Heart left ventricle (tissue), 16 donors: ENCODE results near the gene SOD1. TPM values are rescaled to one million over a fixed set of nuclear protein-coding genes. Genes with fewer than 3 reads are reported as not detected.
"Not testable (repeated sequence)": the region's sequence is repeated elsewhere in the genome, so short reads cannot be mapped to it uniquely, and the experiment has no call there.

Experiments used
- ATAC-seq, 4 donors: fragments of 200-7000 bp; cut with Tn5 transposase; one replicate each; pipeline ENCODE4 v1.9.1; 2020 to 2022; ENCODE audit warnings: moderate library complexity in 4 of 4, mild to moderate bottlenecking in 3 of 4, moderate number of reproducible peaks in 1 of 4
- DNase-seq, 5 donors: peaks; one replicate each; pipeline ENCODE4 v3.0.0-alpha.2; 2020
- H3K27ac ChIP-seq, 12 donors: fragments of 200-600 bp; sonication (generic) in 4 of 12; one replicate each; pipeline versions ENCODE4 v1.5.0 to v1.8.0; 2016 to 2022; ENCODE audit warnings: mild to moderate bottlenecking in 2 of 12
- H3K27me3 ChIP-seq, 9 donors: fragments of 200-600 bp; sonication (generic) in 2 of 9; one replicate each; pipeline versions ENCODE4 v1.5.1 to v1.8.0; 2016 to 2022; ENCODE audit warnings: mild to moderate bottlenecking in 3 of 9
- H3K36me3 ChIP-seq, 9 donors: fragments of 200-600 bp; sonication (generic) in 2 of 9; one replicate each; pipeline versions ENCODE4 v1.5.0 to v1.8.0; 2018 to 2022; ENCODE audit warnings: mild to moderate bottlenecking in 2 of 9
- H3K4me1 ChIP-seq, 12 donors: fragments of 200-600 bp; sonication (generic) in 4 of 12; one replicate each; pipeline versions ENCODE4 v1.5.0 to v1.8.0; 2016 to 2022; ENCODE audit warnings: mild to moderate bottlenecking in 3 of 12
- H3K4me3 ChIP-seq, 12 donors: fragments of 200-600 bp; sonication (generic) in 4 of 12; one replicate each; pipeline versions ENCODE4 v1.5.0 to v1.8.0; 2017 to 2022; ENCODE audit warnings: mild to moderate bottlenecking in 9 of 12, moderate library complexity in 4 of 12
- H3K9me3 ChIP-seq, 12 donors: fragments of 200-600 bp; sonication (generic) in 4 of 12; one replicate each; pipeline versions ENCODE4 v1.5.0 to v1.8.0; 2016 to 2022; ENCODE audit warnings: mild to moderate bottlenecking in 1 of 12
- POLR2A ChIP-seq, 2 donors: fragments of 450-650 bp; IDR thresholded peaks; one replicate each; pipeline ENCODE4 v1.6.1; 2017; ENCODE audit warnings: antibody characterized with exemption in 2 of 2, mild to moderate bottlenecking in 2 of 2, moderate library complexity in 2 of 2
- WGBS, 4 donors: extraction: QIAGEN DNeasy Blood & Tissue Kit in 2 of 4; methylation state at CpG; one replicate each; pipeline versions ENCODE4 v1.1.5 to v1.1.7; 2013 to 2018; 5-methylcytosine and 5-hydroxymethylcytosine counted together
- intact Hi-C, 10 donors: fragments of 100-400 bp; cut with DNase I; formaldehyde crosslinking; loops; one replicate each; pipeline versions ENCODE4 v1.11.1 to v1.14.2; 2022
- polyA plus RNA-seq, 2 donors: library from polyadenylated mRNA; stranded (reverse); fragments of 200-250 nt; gene quantifications; one replicate each; pipeline ENCODE4 v1.2.3, GENCODE V29; 2013
- total RNA-seq, 9 donors: library from RNA; depleted of rRNA in 2 of 9; stranded (reverse); fragments of >200 nt in 2 of 9; fragmentation: NEBNext Ultra II Directional in 3 of 9; extraction: Animal tissue kit (Norgen Biotek cat#: 25700) in 3 of 9; gene quantifications; one replicate each; pipeline versions ENCODE4 v1.1.0 to v1.2.4, GENCODE V29; 2016 to 2023
- TF ChIP-seq, protein P1 (sequence below), 12 donors: fragments of 200-600 bp; sonication (generic) in 4 of 12; IDR thresholded peaks; one replicate each; pipeline versions ENCODE4 v1.5.0 to v1.8.0; 2018 to 2022; ENCODE audit warnings: antibody characterized with exemption in 12 of 12, mild to moderate bottlenecking in 5 of 12
- donor health status: ischemic (EF 13 %, LVEDD 7.1; RV severe dilation, severe dysfunction).
- donor health status: healthy with polysubstance abuse.
- donor health status: DM: no; HTN: yes; CAD: no.
- donor health status: DM: no; HTN: no; CAD: no.
- donor health status: ischemic (EF 25% LVEDD 6.9; RV normal size, moderate dysfunction).
- donor health status: ischemic (EF 25% LVEDD 5.7; RV mildly dilated, moderate dysfunction).
- donor health status: healthy.
- donor health status: DM: yes; HTN: yes; CAD: no.
- donor health status: ischemic (EF 35%, LVEDD 5.7; RV mildly dilated, moderate dysfunction).
- donor health status: nonischemic (EF 11% LVEDD 7.7; RV severe dilation, severe dysfunction).
- donor health status: DM: yes; HTN: yes; CAD: no.
- donor health status: PGD.
- donor health status: ischemic (EF 29% LVEDD 5.4; RV normal size, mild dysfunction).
- donor health status: nonischemic (EF 23%, LVEDD 6.1; RV moderate dilation, normal function).

The SOD1 gene
- total and polyA plus RNA-seq, 11 donors = 348 to 644 (median 422) TPM

DNA sequence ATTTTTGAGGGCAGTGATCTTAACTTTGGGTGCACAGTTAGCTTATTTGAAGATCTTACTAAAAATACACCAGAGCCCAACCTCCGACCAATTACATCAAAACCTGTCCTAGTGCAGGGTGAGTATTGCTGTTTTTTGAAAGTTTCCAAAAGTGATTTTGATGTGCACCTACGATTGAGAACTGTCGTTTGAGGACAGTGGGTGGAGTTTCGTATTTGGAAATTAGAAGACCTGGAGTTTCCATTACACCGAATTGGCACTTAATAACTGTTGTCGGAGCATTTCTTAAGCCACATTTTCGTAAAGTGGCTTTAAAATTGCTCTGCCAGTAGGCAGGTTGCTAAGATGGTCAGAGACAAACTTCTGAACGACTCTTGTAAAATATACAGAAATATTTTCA is 1.1 kb downstream of the SOD1 start:
- TF ChIP-seq, protein P1, sequence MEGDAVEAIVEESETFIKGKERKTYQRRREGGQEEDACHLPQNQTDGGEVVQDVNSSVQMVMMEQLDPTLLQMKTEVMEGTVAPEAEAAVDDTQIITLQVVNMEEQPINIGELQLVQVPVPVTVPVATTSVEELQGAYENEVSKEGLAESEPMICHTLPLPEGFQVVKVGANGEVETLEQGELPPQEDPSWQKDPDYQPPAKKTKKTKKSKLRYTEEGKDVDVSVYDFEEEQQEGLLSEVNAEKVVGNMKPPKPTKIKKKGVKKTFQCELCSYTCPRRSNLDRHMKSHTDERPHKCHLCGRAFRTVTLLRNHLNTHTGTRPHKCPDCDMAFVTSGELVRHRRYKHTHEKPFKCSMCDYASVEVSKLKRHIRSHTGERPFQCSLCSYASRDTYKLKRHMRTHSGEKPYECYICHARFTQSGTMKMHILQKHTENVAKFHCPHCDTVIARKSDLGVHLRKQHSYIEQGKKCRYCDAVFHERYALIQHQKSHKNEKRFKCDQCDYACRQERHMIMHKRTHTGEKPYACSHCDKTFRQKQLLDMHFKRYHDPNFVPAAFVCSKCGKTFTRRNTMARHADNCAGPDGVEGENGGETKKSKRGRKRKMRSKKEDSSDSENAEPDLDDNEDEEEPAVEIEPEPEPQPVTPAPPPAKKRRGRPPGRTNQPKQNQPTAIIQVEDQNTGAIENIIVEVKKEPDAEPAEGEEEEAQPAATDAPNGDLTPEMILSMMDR (IDR thresholded peaks at IDR 0.05) = no peak
- no peak for TF ChIP-seq POLR2A (IDR thresholded peaks at IDR 0.05)
- intact Hi-C loops = loop anchor here in 1 of 10 donors (10.0 kb wide), 1 partner anchor 604 kb away; no protein-coding TSS in a partner anchor
- peak overlapping the region; percentile 81 to 98 (median 93) for H3K27ac ChIP-seq
- WGBS, 4 donors = 17 to 21% (median 19%) methylated on average over 8 of the region's 8 CpGs
- no peaks in the 10 kb centered on the region for H3K9me3 ChIP-seq
- H3K4me3 ChIP-seq = peak overlapping the region; percentile 71 to 92 (median 86)
- ATAC-seq = no peak
- no peaks in the 10 kb centered on the region for H3K27me3 ChIP-seq
- no peak for DNase-seq
- H3K4me1 ChIP-seq = peaks cover 3 to 53% (median 31%) of the 10 kb centered on the region in 12 donors
- H3K36me3 ChIP-seq = peaks cover 0 to 34% (median 23%) of the 10 kb centered on the region in 9 donors

DNA sequence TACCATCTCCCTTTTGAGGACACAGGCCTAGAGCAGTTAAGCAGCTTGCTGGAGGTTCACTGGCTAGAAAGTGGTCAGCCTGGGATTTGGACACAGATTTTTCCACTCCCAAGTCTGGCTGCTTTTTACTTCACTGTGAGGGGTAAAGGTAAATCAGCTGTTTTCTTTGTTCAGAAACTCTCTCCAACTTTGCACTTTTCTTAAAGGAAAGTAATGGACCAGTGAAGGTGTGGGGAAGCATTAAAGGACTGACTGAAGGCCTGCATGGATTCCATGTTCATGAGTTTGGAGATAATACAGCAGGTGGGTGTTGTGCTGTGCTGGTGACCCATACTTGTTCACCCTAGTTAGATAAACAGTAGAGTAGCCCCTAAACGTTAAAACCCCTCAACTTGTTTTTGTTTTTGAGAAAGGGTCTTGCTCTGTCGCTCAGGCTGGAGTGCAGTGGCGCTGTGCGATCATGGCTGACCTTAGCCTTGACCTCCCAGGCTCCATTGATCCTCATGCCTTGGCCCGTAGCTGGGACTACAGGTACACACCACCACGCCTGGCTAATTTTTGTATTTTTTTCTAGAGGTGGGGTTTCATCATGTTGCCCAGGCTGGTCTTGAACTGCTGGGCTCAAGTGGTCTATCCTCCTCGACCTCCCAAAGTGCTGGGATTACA is 4.2 kb downstream of the SOD1 start:
- ATAC-seq = no peak
- no peak for TF ChIP-seq POLR2A (IDR thresholded peaks at IDR 0.05)
- TF ChIP-seq, protein P1 (IDR thresholded peaks at IDR 0.05) = no peak
- H3K36me3 ChIP-seq = peaks cover 0 to 64% (median 50%) of the 10 kb centered on the region in 9 donors

DNA sequence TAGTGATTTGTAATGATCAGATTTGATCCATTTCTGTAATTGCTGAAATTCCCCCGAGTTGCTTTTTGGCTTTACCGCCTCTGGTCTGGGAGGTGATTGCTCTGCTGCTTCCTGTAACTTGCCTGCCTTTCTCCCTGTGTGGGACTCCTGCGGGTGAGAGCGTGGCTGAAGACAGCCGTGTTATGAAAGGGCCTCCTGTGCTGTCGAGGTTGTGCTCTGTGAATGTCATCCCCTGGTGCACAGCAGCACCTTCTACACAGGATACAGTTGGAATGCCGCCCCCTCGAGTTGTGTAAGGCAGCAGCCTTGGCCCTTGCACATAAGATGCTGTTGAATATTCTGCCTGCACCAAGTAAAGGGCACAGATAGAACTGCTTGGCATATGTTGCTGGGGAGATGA is 5.9 kb downstream of the SOD1 start:
- peak overlapping the region in 1 of 12 donors; percentile 7 for H3K27ac ChIP-seq
- no peaks in the 10 kb centered on the region for H3K9me3 ChIP-seq
- H3K4me3 ChIP-seq = no peak overlapping the region
- no peaks in the 10 kb centered on the region for H3K27me3 ChIP-seq
- TF ChIP-seq, protein P1 (IDR thresholded peaks at IDR 0.05) = no peak
- TF ChIP-seq POLR2A (IDR thresholded peaks at IDR 0.05) = no peak
- peak in 3 of 4 donors; percentile 26 to 37 (median 35) for ATAC-seq
- intact Hi-C loops = loop anchor here in 1 of 10 donors (10.0 kb wide), 1 partner anchor 599 kb away; no protein-coding TSS in a partner anchor
- peaks cover 3 to 72% (median 30%) of the 10 kb centered on the region in 12 donors for H3K4me1 ChIP-seq
- WGBS, 4 donors = 61 to 69% (median 66%) methylated on average over 8 of the region's 8 CpGs
- DNase-seq = no peak
- H3K36me3 ChIP-seq = peaks cover 0 to 81% (median 67%) of the 10 kb centered on the region in 9 donors

More for the DNA sequence above, 4.2 kb downstream of the SOD1 start:
- WGBS, 4 donors = 89 to 94% (median 92%) methylated on average over 7 of the region's 7 CpGs
- no peak for DNase-seq
- Histone ChIP-seq H3K4me3 (no peak overlapping the region), H3K27me3 (no peaks in the 10 kb centered on the region), H3K27ac (no peak overlapping the region), H3K4me1 (peaks cover 3 to 73% (median 33%) of the 10 kb centered on the region in 12 donors), H3K9me3 (no peaks in the 10 kb centered on the region)
- intact Hi-C loops = loop anchor here in 1 of 10 donors (10.0 kb wide), 1 partner anchor 601 kb away; no protein-coding TSS in a partner anchor

DNA sequence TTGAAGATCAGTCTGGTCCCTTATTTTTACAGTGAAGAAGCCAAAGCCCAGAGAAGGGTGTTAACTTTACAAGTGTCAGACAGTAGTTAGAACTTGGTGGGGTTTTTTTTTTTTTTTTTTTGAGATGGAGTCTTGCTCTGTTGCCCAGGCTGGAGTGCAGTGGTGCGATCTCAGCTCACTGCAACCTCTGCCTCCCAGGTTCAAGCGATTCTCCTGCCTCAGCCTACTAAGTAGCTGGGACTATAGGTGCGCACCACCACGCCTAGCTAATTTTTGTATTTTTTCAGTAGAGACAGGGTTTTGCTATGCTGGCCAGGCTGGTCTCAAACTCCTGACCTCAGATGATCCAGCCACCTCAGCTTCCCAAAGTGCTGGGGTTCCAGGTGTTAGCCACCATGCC is 6.4 kb downstream of the SOD1 start:
- not testable (repeated sequence) for DNase-seq, H3K4me3 ChIP-seq, H3K27me3 ChIP-seq, H3K27ac ChIP-seq, ATAC-seq, H3K9me3 ChIP-seq
- WGBS, 4 donors = 85 to 100% (median 93%) methylated on average over 4 of the region's 4 CpGs
- Histone ChIP-seq H3K4me1 (peaks cover 3 to 68% (median 27%) of the 10 kb centered on the region in 12 donors), H3K36me3 (peaks cover 0 to 86% (median 72%) of the 10 kb centered on the region in 9 donors)
- intact Hi-C loops = loop anchor here in 1 of 10 donors (10.0 kb wide), 1 partner anchor 599 kb away; no protein-coding TSS in a partner anchor
